Peyer's patch (tissue), 4 donors: ENCODE measurements around the gene MIDN.

ENCODE experiments used
- CTCF ChIP-seq, 6 experiments: fragments of 450-650 bp in 4 of 6; fragments of 200-600 bp in 2 of 6; sonication (generic) in 1 of 6; IDR thresholded peaks; one replicate each; pipeline ENCODE4 v1.5.1; 2017 to 2019; ENCODE audit warnings: antibody characterized with exemption in 6 of 6, mild to moderate bottlenecking in 3 of 6, moderate library complexity in 1 of 6
- POLR2A ChIP-seq, 2 donors: fragments of 450-650 bp; IDR thresholded peaks; one replicate each; pipeline ENCODE4 v1.5.1; 2017; ENCODE audit warnings: antibody characterized with exemption in 2 of 2, mild to moderate bottlenecking in 2 of 2, moderate library complexity in 2 of 2

- TF ChIP-seq CTCF (IDR thresholded peaks at IDR 0.05) (no peak), POLR2A (IDR thresholded peaks at IDR 0.05) (peak; percentile 90 to 92)
Observed at GRCh38 chr19:1249298-1249989, 1.1 kb downstream of the MIDN start.
